NCI-H2196 treated with DMSO at 0.1 percent for 48 hours (cell line): ENCODE data around the gene LPP.

Source experiments
- DNase-seq: peaks from one replicate; lab custom pipeline; 2025; ENCODE audit not compliant: unreplicated experiment; lab: John Stamatoyannopoulos, UW

The LPP gene

DNA sequence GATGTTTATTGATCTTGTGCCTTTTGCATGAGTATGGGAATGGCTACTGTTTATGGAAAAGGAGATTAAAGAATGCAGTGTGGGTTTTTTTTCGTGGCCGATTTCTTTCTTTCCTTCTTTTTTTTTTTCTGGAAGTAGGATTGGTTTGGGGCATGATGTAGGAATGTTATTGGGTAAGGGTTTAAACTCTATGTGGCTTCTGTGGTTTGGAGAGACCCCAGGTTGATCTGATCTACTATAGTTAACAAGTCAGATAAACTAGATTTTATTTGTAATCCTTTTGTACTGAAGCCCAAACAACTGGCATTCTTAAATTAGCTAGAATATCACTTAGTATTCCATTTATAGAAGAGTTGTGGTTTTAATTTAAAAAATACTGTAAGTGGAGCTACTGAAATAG is 304.8 kb downstream of the LPP start:
- no peak for DNase-seq

DNA sequence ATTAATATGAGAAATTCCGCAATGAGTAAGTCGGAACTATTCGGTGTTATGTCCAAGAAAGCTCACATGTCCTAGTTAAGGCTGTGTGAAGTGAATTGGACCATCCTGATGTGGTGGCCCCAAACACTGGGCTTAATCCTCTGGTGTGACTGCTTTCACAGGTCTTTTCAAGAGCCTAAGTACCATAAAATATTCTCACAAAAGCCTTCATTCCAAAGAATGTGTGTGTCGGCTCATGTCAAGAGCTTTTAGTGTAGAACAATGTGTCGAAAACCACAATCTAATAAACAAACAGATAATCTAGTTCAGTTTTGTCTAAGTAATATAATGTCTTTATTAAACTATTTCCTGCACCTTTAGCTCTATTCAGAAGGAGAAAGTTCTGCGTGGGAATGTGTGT is 311.4 kb downstream of the LPP start:
- no peak for DNase-seq

DNA sequence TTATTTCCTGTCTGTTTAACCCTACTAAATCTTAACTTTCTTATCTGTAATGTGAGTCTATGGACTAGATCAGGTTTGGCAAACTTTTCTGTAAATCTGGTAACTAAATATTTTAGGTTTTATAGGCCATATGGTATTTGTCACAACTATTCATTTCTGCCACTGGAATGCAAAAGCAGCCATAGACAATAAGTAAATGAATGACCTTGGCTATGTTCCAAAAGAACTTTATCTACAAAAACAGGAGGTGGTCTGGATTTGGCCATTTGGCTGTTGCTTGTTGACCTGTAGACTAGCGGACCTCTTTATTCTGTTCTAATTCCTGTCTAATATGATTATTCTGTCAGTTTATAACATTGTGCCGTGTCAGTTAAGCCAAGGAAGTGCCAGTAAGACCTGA is 314.2 kb downstream of the LPP start:
- DNase-seq = no peak

GRCh38 chr3:188468662-188469061 is 314.7 kb downstream of the LPP start:
- DNase-seq = peak; percentile 69

DNA sequence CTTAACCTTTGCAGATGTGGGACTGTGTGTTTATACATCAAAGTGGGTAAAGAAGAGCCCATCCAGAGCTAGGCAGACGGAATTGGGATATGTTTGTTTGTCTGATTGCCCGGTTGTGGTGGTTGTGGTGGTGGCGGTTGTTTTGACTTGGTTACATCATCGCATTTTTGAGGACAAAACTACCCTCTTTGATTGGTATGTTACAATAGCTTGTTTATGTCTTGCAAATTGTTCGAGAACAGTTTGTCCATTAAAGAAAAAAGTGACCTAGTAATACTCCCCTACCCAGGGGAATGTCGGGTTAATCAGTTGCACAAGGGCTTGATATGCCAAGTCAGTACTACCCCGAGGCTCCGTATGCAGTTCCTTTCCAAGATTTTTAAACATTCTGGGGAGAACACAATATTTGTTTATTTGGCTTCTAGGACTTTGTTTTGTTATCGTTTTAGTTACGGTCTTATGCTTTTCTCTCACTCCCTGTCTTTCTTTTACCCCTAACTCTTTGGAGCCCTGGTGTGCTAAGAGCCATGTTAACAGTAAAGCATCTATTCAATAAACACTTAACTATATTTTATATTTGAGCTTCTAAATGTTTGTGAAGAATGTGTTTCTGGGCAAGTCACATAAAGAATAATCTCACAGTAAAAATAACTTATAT is 315.4 kb downstream of the LPP start:
- DNase-seq = no peak

GRCh38 chr3:188470508-188471130 is 316.7 kb downstream of the LPP start:
- DNase-seq = no peak

DNA sequence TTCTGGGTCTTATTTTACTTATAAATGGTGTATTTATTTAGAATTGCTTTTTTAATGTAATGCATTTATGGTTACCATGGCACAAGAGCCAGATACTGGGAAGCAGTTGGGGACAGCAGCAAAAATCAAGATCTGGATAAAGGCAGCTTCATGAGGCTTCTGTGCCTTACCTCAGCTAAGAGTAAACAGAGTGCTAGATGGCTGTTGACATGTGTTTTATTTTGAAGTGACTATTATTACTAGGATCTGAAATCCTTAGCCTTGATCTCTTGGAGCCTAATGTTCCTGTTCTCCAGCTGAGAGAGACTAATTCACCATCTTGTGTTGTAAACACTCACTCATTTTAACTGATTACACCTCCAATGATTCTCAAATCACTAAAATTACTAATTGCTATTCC is 317.8 kb downstream of the LPP start:
- no peak for DNase-seq

- DNase-seq = no peak
Measured at GRCh38 chr3:188472336-188472735, 318.4 kb downstream of the LPP start.

- no peak for DNase-seq
Measured at GRCh38 chr3:188473045-188473444, 319.1 kb downstream of the LPP start.

- no peak for DNase-seq
Measured at GRCh38 chr3:188473591-188474288, 319.8 kb downstream of the LPP start.

GRCh38 chr3:188476935-188477334 is 323.0 kb downstream of the LPP start:
- DNase-seq = no peak

DNA sequence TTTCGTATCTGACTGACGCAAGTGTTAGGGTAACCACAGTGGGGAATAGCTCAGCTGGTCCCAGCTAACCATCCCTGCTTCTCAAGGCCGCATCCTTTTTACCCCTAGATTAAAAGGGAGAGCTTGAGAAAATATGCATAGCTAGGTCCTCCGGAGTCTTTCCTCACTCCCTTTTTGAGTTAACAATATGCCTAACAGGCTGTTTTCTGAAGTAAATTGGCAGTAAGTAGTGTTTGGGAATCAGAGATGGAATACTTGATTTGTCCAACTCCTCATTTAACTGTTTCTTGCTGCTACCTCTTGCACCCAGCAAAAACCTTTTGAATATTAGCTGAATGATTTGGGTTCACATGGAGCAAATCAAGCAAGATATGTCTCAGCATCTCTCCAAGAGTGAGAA is 326.1 kb downstream of the LPP start:
- DNase-seq = no peak

GRCh38 chr3:188482929-188483328 is 329.0 kb downstream of the LPP start:
- no peak for DNase-seq

GRCh38 chr3:188486126-188486525 is 332.2 kb downstream of the LPP start:
- DNase-seq = no peak

DNA sequence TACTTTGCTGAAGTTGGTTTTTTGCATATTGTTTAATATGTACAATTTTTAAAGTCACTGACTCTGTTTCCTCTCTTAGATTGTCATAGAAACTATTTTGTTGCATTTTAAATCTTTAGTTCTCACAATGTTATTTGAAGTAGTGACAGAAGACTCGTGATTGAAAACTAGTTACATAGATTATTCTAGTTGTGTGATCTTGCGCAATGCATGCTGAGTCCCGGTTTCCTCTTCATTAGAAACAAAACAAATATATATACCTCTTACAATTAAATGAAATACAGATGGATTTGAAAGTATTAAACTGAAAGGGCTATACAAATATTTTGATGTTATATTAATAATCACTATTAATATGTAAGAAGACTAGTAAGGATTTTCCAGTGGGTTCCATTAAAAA is 333.0 kb downstream of the LPP start:
- DNase-seq = no peak

DNA sequence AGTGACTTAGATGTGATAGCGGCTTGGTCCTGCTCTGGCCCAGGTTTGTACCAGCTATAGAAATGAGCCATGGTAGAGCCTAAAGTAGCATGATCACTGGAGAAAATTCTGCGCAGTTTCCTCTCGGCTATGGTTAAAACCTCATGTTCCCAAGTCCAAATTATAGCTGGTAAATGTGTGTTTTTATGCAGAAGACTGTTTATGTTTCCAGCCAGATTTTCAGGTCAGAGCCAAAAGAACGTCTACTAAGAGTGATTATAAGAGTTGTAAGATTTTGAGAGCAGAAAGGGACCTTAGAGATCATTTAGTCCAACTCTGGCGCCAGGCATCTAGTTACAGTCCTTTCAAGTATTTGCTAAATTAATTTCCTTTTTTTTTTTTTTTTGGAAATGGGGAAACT is 333.7 kb downstream of the LPP start:
- no peak for DNase-seq

- DNase-seq = no peak
Measured at GRCh38 chr3:188488801-188489200, 334.8 kb downstream of the LPP start.

GRCh38 chr3:188489639-188490405 is 335.9 kb downstream of the LPP start:
- no peak for DNase-seq

GRCh38 chr3:188490416-188490815 is 336.5 kb downstream of the LPP start:
- DNase-seq = no peak

GRCh38 chr3:188491276-188491687 is 337.3 kb downstream of the LPP start:
- no peak for DNase-seq

GRCh38 chr3:188496390-188496789 is 342.4 kb downstream of the LPP start:
- DNase-seq = no peak

DNA sequence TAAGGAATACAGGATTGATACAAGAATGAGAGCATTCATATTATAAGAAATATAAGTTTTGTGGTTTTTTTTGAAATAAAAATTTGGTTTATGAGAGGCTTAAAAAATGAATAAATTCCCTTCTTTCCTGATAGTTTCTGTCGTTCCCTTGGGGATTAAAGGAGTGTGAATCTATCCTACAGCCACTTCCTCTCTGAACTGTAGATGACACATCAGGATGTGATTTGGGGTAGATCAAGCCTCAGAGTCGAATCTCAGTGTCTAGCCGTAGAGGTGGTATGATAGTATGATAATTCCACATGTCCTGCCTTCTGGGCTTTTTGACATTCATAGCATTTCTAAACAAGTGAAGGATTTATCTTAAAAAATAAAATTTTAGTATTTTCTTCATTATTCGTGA is 343.1 kb downstream of the LPP start:
- DNase-seq = no peak
